CD4-positive, alpha-beta T cell treated with Interleukin-4 for 4 hours (primary cell): ENCODE measurements around the gene ZNF660.

Experiments used
- DNase-seq: peaks from one replicate; pipeline ENCODE4 v3.0.0-alpha.2; 2020

Gene ZNF660

GRCh38 chr3:44642337-44642736, 57.6 kb downstream of the ZNF660 start:
- no peak for DNase-seq

GRCh38 chr3:44643024-44643423, 58.3 kb downstream of the ZNF660 start:
- DNase-seq: no peak

- DNase-seq: no peak
These were observed 63.0 kb downstream of the ZNF660 start for GRCh38 chr3:44647771-44648170.

- DNase-seq: peak; percentile 26
These were observed 63.9 kb downstream of the ZNF660 start, which contains the start of gene ZNF35 for GRCh38 chr3:44648564-44649229. Gene ZNF35, plus strand, starts transcription at chr3:44648732. Its CDS starts 2,336 bp downstream, at chr3:44651068.
